K562 (cell line): ENCODE measurements around the gene SLC16A1. TPM values are rescaled to one million over a fixed set of nuclear protein-coding genes. Genes with fewer than 3 reads are reported as not detected.

ENCODE experiments used
- BDP1 ChIP-seq: IDR thresholded peaks from 3 replicates; pipeline ENCODE4 v1.6.1; 2011; ENCODE audit not compliant: insufficient read length, insufficient read depth
- CCNT2 ChIP-seq: IDR thresholded peaks from 2 replicates; pipeline ENCODE4 v1.6.1; 2011; ENCODE audit warnings: borderline replicate concordance, low read depth, mild to moderate bottlenecking, moderate library complexity, mixed read lengths, low read length; ENCODE audit not compliant: insufficient read length; ENCODE audit errors: extremely low read depth
- CREM ChIP-seq: IDR thresholded peaks from 2 replicates; pipeline ENCODE4 v1.6.1; 2014; ENCODE audit warnings: antibody characterized with exemption, low read depth
- ETV1 ChIP-seq: fragments of 450-650 bp; conservative IDR thresholded peaks from 2 replicates; pipeline ENCODE4 v1.6.1; 2016; ENCODE audit warnings: missing genetic modification characterization, control low read depth, low read depth, missing compliant biosample characterization
- ETV6 ChIP-seq, 3 experiments: fragments of 150-350 bp in 1 of 3; sonication (generic) in 1 of 3; formaldehyde crosslinking in 1 of 3; IDR thresholded peaks; 2 replicates each; pipeline versions ENCODE4 v1.6.1 to v1.8.0; 2014 to 2022; ENCODE audit warnings: borderline replicate concordance in 2 of 3, low read depth in 2 of 3, antibody characterized with exemption in 1 of 3, low read length in 1 of 3, mild to moderate bottlenecking in 1 of 3, missing genetic modification reagents in 1 of 3
- PBX2 ChIP-seq, 2 experiments: IDR thresholded peaks in 1 of 2; conservative IDR thresholded peaks in 1 of 2; 2 replicates each; pipeline ENCODE4 v1.6.1; 2016; ENCODE audit warnings: low read depth in 2 of 2, mild to moderate bottlenecking in 1 of 2, missing compliant biosample characterization in 1 of 2, missing genetic modification characterization in 1 of 2, moderate library complexity in 1 of 2
- PTBP1 ChIP-seq: fragments of 200-400 bp; formaldehyde crosslinking; IDR thresholded peaks from 2 replicates; pipeline ENCODE4 v1.6.1; 2017; ENCODE audit warnings: low read depth, low read length
- RFX5 ChIP-seq: IDR thresholded peaks from 2 replicates; pipeline ENCODE4 v1.6.1; 2011; ENCODE audit warnings: low read depth, mild to moderate bottlenecking, improper control_type of control experiment, low read length
- SREBF1 ChIP-seq: fragments of 150-350 bp; IDR thresholded peaks from 2 replicates; pipeline ENCODE4 v1.6.1; 2014; ENCODE audit warnings: antibody characterized with exemption, low read depth, low read length, borderline replicate concordance
- SRF ChIP-seq, 2 experiments: fragments of 250-450, 450-650 bp in 1 of 2; sonication (Bioruptor Pico) in 1 of 2; sonication (generic) in 1 of 2; formaldehyde crosslinking; IDR thresholded peaks; 2 replicates each; pipeline versions ENCODE4 v1.5.0 to v1.5.1; 2020 to 2022; ENCODE audit warnings: mild to moderate bottlenecking in 1 of 2, missing genetic modification reagents in 1 of 2
- WHSC1 ChIP-seq: IDR thresholded peaks from one replicate; pipeline ENCODE4 v1.6.1; 2012; ENCODE audit warnings: low read length, control low read depth, inconsistent platforms
- YY1 ChIP-seq, 3 experiments: IDR thresholded peaks; 2 replicates each; pipeline ENCODE4 v1.6.1; 2011; ENCODE audit warnings: low read length in 2 of 3, mild to moderate bottlenecking in 2 of 3, moderate library complexity in 2 of 3, borderline replicate concordance in 1 of 3, control low read depth in 1 of 3, low read depth in 1 of 3; ENCODE audit not compliant: insufficient read depth in 3 of 3, insufficient replicate concordance in 2 of 3, control insufficient read depth in 1 of 3, insufficient read length in 1 of 3; ENCODE audit errors: extremely low read depth in 1 of 3
- ZBTB17 ChIP-seq: fragments of 450-650 bp; formaldehyde crosslinking; IDR thresholded peaks from 2 replicates; pipeline ENCODE4 v1.4.0; 2020; ENCODE audit warnings: mild to moderate bottlenecking
- ZBTB26 ChIP-seq: fragments of 450-650 bp; formaldehyde crosslinking; IDR thresholded peaks from 2 replicates; pipeline ENCODE4 v1.4.0; 2022; ENCODE audit warnings: missing genetic modification characterization
- ZNF431 ChIP-seq: sonication (generic); formaldehyde crosslinking; IDR thresholded peaks from 2 replicates; pipeline ENCODE4 v1.8.0; 2022; ENCODE audit warnings: mild to moderate bottlenecking, missing genetic modification reagents
- ZNF511 ChIP-seq: sonication (generic); formaldehyde crosslinking; IDR thresholded peaks from 2 replicates; pipeline ENCODE4 v1.8.0; 2022; ENCODE audit warnings: mild to moderate bottlenecking, missing genetic modification reagents
- polyA plus RNA-seq, 8 experiments: library from polyadenylated mRNA; depleted of rRNA in 4 of 8; stranded (reverse) in 5 of 8; unstranded in 3 of 8; fragments of >200 nt; fragmentation: Nextera tagmentation in 2 of 8; fragmentation: Illumina TruSeq in 1 of 8; extraction: Ambion mirVana in 2 of 8; extraction: Trizol in 1 of 8; gene quantifications; 2 replicates each; pipeline versions ENCODE4 v1.2.1 to v1.2.3, GENCODE V29; 2011 to 2014; ENCODE audit warnings: inconsistent platforms in 1 of 8, missing spikeins in 1 of 8
- total RNA-seq, 7 experiments: library from RNA; depleted of rRNA in 6 of 7; stranded (reverse); fragments of >200 nt in 6 of 7; fragmentation: Illumina TruSeq in 2 of 7; extraction: Trizol in 2 of 7; gene quantifications; 2 replicates each; pipeline versions ENCODE4 v1.2.1 to v1.2.3, GENCODE V29; 2011 to 2021; ENCODE audit warnings: low replicate concordance in 1 of 7
- TF ChIP-seq, protein P1 (sequence below): fragments of 450-650 bp; IDR thresholded peaks from 2 replicates; pipeline ENCODE4 v1.6.1; 2016; ENCODE audit warnings: missing biosample characterization, missing genetic modification characterization
- TF ChIP-seq, protein P2 (sequence below): fragments of 250-450 bp; sonication (Bioruptor Pico); IDR thresholded peaks from 2 replicates; pipeline ENCODE4 v1.4.0; 2020; ENCODE audit warnings: mild to moderate bottlenecking

SLC16A1 gene
- total and polyA plus RNA-seq, 9 of the 15 experiments (the other 6 are each of a cell fraction or from before 2014, with no cell fraction given): 73.1 to 244 (median 117) TPM

- TF ChIP-seq ETV6 (IDR thresholded peaks at IDR 0.05; ENCODE audit: borderline replicate concordance in 1 of 2, low read depth in 2 of 2, low read length in 1 of 2) (no peak), ETV6 (CRISPR knock-in tag; IDR thresholded peaks at IDR 0.05; ENCODE audit: borderline replicate concordance) (no peak), ZBTB26 (CRISPR knock-in tag) (no peak), SREBF1 (no peak), BDP1 (no peak), PBX2 (CRISPR knock-in tag; IDR thresholded peaks at IDR 0.05; ENCODE audit: low read depth) (no peak), PBX2 (tag; conservative IDR thresholded peaks at IDR 0.05; ENCODE audit: low read depth) (peak; percentile 41; the same call in 1 of the 2 replicates), ZNF431 (CRISPR knock-in tag) (no peak), YY1 (IDR thresholded peaks at IDR 0.05; ENCODE audit: borderline replicate concordance in 1 of 3, control insufficient read depth in 1 of 3, extremely low read depth in 1 of 3, insufficient read depth in 3 of 3, insufficient read length in 1 of 3, insufficient replicate concordance in 2 of 3, low read depth in 1 of 3, low read length in 2 of 3) (no peak), RFX5 (no peak), ZNF511 (CRISPR knock-in tag) (no peak), ETV1 (tag) (peak; percentile 41; the same call in 1 of the 2 replicates), CCNT2 (no peak), PTBP1 (no peak), CREM (no peak), SRF (CRISPR knock-in tag; IDR thresholded peaks at IDR 0.05) (peak in 1 of 2 experiments; percentile 38; a peak in 1 of 4 replicates), WHSC1 (no peak), ZBTB17 (peak; percentile 85; the same call in 1 of the 2 replicates)
- TF ChIP-seq, protein P1, sequence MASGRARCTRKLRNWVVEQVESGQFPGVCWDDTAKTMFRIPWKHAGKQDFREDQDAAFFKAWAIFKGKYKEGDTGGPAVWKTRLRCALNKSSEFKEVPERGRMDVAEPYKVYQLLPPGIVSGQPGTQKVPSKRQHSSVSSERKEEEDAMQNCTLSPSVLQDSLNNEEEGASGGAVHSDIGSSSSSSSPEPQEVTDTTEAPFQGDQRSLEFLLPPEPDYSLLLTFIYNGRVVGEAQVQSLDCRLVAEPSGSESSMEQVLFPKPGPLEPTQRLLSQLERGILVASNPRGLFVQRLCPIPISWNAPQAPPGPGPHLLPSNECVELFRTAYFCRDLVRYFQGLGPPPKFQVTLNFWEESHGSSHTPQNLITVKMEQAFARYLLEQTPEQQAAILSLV (tag): peak; percentile 74
- TF ChIP-seq, protein P2, sequence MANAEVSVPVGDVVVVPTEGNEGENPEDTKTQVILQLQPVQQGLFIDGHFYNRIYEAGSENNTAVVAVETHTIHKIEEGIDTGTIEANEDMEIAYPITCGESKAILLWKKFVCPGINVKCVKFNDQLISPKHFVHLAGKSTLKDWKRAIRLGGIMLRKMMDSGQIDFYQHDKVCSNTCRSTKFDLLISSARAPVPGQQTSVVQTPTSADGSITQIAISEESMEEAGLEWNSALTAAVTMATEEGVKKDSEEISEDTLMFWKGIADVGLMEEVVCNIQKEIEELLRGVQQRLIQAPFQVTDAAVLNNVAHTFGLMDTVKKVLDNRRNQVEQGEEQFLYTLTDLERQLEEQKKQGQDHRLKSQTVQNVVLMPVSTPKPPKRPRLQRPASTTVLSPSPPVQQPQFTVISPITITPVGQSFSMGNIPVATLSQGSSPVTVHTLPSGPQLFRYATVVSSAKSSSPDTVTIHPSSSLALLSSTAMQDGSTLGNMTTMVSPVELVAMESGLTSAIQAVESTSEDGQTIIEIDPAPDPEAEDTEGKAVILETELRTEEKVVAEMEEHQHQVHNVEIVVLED (CRISPR knock-in tag): peak; percentile 51
These were observed 53.8 kb downstream of the SLC16A1 start (continued) for GRCh38 chr1:112902221-112902620.
